ENCODE data around the gene SMARCC1.
A peak's percentile ranks its signal among the peaks of the same experiment; 100 is the strongest.

Gene SMARCC1

DNA sequence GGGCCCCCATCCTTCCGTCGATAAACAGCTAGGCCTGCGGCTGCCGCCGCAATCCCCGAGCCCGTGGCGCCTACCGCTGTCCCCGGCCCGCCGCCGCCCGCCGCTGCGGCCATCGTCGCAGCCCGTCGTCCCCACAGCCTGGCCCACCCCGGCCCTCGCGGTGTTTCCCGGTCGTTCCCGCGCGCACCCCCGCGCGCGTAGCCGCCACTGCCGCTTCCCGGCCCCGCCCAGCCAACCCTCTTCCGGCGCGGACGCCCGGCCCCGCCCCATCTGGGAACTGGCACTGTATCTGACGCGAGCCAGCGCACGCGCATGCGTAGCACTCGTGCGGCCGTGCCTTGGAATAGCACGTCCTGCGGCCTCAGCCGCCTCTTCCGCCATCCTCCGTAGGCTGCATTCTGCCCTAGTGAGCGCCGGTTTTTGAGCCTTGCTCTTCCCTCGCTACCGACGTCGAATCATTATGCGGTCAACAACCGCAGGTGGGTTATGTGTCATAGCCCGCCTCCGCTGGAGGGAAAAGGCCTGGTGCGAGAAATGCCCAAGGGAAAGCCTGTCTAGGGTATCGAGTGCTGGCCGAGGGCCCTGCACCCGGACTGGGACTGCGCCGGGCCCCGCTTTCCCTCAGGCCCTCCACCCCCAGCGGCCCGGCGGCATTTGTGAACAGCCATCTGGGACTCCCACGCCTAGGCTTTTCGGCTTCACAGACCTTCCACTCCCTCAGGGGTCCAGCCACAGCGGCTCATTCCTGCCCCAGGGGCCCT lies at the start of gene SMARCC1:
Gene SMARCC1 (minus strand): TSS at position 209 of the 761 bp plus-strand sequence. CDS start 96 bp downstream, at position 113.
- peak; percentile 97 for DNase-seq

DNA sequence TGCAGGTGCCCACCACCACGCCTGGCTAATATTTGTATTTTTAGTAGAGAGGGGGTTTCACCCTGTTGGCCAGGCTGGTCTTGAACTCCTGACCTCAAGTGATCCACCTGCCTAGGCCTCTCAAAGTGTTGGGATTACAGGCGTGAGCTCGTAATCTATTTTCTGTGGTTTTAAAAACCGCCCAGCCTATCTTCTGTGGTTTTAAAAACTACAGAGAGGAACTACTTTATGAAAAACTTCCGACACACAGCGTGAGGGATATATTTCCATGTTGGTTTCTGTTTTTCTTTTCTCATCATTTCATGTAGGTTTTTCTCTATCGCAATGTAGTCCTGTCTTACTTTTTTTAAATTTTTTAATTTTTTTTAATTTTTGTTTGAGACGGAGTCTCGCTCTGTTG lies 47.8 kb upstream of the SMARCC1 start:
- DNase-seq: peak; percentile 45

DNA sequence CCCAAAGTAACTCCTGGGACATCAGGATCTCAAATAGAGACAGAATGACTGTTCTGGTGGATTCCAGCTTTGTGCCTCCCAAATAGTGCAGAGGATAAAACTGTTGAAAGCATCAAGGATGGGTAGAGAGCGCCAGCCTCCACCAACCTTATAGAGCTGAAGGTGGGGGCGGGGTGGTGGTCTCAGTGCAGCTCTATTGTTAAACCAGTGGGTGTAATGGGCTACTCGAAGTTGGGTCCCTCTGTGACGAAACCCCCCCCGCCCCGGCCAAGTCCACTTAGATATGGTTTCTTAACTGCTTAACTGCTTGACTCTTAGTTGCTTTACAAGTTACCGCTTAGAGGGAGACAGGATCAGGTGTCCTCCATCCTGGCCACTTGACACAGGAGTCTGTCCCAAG lies 43.9 kb upstream of the SMARCC1 start:
- DNase-seq: no peak

DNA sequence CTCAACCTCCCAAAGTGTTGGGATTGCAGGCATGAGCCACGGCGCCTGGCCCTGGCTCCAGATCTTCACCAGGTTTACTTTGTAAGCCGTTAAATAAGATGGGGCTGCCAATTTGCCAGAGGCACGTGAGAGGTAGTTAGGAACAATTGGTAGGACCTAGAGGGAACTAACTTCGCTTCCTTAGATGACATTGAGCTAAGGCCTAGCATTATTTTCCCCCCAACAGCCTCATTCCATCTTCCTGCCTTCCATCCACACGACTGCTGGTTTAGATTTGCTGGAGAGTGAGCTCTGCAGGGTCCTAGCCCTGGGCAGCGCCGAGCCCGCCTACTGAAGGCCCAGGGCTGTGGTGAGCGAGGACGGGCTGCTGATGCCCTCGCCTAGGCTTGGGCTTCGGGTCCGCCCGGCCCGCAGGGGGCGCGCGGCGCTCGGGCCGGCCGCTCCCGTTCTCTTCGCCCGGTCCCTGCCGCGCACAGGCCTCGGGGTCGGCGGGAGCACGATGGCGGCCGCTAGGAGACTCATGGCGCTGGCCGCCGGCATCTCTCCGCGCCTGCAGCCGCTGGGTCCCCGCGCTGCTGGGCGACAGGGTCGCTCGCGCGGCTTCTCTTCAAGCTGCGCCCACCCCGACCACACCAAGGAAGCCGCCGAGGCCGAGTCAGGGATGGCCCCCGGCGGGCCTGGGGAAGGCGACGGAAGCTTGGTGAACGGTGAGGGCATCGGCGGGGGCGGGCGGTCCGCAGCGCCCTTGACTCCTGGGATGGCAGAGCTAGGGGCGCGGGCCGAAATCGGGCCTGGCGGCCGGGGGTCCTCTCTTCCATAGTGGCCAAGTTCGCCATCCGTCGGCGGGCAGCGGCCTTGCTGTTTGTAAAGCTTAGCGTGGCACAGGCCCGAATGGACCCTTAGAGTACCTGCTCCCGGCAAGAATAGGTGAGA lies 43.1 kb upstream of the SMARCC1 start:
- peak; percentile 83 for DNase-seq

DNA sequence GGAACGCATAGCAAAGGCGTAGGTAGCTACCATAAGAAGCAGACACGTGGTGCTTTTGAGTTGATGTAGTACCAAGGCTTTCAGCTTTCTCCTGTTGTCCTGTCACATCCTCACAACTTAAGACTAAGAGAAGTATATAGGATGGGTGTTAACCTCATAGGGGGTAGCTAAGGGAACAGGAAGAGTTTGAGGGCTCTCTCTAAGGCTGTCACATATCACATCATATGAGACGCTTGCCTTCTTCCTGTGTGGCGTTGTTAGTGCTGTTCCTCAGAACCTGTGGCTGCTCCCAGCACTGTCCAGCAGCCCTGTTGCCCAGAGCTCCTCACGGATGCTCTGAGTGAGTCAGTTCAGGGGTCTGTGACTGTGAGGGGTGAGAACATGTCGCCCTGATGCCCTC lies 35.9 kb upstream of the SMARCC1 start:
- no peak for DNase-seq

DNA sequence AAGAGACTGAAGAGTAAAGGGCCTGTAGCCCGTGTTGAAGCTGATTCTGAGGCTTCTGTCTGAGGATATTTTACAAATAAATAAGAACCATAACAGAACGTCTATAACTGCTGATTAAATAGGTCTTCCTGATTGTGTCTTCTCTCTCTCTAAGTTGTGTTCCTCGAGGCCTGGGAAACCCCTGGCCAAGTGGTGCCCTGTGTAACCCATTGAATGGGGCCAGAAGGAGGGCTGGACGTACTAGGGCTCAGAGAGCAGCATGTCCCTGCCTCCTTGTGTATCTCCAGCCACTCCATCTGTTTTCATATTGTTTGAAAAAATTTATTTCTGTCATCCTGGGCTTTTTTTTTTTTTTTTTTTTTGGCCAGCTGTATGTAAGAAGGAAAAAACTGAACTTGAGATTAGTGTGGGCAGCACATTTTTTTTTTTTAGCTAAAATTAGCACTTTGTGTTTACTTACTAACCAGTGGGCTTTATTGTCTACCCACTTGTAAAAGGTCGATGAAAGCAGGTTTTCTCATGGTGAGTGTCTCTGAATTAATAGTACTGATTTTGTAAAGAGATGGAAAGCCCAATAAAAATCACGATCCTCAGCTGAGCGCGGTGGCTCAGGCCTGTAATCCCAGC lies 32.0 kb upstream of the SMARCC1 start:
- DNase-seq: no peak

DNA sequence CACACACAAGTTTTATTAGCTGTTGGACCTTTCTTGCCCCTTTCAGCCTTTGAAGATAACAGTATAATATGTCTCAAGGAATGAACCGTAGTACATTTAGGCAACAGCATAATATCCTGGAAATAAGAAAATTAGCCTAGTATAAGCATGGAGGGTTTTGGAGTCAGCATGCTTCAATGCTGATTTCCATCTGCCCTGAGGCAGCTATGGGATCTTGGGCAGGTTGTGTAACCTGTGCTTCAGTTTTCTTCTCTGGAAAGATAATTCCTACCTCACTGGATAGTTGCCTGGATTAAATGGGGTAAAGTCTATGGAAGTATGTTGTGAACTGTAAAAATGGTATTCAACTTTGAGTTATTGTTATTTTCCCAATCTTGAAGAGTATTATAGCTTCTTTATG lies 22.9 kb upstream of the SMARCC1 start:
- no peak for DNase-seq

DNA sequence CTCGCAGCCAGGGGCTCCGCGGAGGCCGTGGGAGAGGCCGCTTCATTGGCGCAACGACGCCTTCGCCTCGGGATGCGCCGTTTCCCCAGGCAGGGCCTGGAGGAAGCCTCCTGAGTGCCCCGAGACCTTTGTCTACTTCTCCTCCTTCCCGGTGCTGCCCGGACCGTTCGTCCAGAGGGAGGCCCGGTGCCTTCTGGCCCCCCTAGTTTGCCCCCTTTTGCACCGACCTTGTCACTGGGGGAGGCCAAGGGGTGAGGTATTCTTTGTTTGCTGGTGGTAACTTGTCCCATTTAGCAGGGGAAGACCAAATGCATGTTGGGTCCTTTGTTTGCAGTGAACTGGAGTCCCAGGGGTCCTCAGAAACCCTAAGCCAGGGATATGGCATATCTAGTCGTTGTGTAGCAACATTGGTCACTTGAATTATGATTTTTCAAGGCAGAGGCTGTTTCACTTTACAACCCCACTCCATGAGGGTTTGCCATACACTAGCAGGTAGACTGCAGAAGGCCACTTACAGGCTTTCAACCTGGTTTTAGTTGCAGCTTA lies 21.9 kb upstream of the SMARCC1 start:
- peak; percentile 9 for DNase-seq

DNA sequence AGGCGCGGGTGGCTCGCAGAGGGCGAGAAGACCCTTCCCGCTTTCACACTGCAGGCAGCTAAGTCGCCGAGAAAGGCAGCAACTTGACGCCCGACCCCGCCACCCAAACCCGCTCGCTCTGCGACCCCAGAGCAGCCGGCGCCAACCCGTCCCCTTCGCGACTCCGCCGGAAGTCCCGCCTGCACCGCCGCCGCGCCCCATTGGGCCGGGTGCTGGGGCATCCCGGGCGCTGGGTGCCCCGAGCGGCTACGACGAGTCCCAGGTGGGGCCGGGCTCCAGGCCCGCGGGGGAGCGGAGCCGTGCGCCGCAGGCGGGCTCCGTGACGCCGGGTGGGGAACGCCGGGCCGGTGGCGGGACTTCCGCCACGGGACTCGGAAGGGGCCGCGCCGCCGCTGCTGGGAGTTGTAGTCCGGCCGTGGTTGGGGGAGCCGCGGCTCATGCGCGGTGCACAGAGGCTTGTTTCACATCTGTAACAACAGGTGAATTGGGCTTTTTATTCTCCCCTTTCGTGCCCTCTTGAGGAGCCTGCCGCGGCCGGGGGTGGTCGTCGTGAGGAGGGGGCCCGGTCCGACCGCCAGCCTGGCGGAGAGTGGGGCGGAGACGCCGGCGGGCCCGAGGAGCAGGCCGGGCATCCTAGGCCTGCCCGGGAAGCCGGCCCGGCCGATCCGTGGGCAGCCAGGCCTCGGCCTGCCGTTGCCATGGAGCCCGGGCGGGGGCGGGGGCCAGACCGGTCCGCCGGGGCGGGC lies 21.2 kb upstream of the SMARCC1 start, which contains the start of gene DHX30:
Gene DHX30 (plus strand): TSS at position 405 of the 746 bp plus-strand sequence. CDS start 7,546 bp downstream, outside the sequence.
- peak; percentile 85 for DNase-seq

DNA sequence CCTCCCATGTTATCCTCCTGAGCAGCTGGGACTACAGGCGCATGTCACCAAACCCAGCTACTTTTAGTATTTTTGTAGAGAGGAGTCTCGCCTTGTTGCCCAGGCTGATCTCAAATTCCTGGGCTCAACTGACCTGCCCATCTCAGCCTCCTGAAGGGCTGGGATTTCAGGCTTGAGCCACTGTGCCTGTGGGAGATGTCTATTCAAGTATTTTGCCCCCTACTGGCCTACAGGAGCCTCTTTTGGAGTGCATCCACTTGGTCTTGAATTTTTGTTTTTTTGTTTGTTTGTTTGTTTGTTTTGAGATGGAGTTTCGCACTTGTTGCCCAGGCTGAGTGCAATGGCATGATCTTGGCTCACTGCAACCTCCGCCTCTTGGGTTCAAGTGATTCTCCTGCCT lies 18.0 kb upstream of the SMARCC1 start:
- peak; percentile 16 for DNase-seq

DNA sequence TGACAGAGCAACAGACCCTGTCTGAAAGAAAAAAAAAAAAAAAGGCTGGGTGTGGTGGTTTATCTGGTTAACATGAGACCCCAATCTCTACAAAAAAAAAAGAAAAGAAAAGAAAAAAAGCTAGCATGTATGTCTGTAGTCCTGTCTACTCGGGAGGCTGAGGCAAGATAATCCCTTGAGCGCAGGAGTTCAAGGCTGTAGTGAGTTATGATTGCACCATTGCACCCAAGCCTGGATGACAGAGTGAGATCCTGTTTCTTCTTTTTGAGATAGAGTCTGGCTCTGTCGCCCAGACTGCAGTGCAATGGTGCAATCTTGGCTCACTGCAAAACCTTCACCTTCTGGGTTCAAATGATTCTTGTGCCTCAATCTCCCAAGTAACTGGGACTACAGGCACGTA lies 12.9 kb upstream of the SMARCC1 start:
- DNase-seq: peak; percentile 69

DNA sequence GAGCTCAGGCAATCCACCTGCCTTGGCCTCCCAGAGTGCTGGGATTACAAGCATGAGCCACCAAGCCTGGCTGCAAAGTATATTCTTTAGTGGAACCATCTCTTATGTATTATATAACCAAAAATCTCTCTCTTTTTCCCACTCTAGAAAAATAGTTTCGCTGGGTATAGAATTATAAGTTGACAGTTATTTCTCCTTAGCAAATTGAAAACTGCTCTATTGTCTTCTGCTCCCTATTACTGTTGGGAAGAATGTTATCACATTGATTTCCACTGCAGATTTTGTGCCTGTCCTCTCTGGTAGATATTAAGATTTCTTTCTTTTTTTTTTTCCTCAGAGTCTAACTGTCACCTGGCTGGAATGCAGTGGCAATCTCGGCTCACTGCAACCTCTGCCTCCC lies 11.0 kb upstream of the SMARCC1 start:
- DNase-seq: no peak

DNA sequence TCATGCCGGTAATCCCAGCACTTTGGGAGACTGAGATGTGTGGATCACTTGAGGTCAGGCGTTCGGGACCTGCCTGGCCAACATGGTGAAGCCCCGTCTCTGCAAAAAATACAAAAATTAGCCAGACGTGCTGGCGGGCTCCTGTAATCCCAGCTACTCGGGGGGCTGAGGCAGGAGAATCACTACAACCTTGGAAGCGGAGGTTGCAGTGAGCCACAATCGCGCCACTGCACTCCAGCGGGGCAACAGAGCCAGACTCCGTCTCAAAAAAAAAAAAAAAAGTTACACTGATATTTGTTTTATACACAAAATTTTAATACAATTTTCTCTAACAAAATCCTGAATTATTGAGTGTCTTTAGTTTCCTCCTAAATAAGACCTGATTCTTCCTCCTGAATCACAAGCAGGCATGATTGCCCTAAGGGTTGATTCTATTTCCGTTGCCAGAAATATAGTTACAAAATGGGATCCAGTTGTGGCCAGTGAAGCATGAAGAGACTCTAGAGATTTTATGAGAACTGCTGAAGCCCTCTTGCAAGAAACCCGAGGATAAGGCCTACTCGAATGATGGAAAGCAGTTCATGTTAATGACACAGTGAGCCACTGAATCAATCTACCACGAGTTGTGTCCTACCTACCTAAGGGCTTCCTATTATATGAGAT lies 9.6 kb upstream of the SMARCC1 start:
- no peak for DNase-seq

DNA sequence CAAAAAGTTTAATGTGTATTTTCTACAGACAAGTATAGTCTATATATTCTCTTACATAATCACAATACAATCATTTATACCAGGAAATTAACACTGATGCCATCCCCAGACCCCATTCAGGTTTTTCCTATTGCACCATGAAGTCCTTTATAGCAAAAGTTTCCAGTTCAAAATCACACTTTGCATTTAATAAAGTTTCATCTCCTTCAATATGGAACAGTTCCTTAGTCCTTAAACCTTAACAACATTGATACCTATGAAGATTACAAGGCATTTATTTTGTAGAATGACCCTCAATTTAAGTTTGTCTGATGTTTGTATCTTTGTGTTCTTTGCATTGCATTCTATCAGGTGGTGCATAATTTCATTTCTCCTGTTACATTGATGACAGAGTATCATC lies 2.0 kb upstream of the SMARCC1 start:
- DNase-seq: no peak

DNA sequence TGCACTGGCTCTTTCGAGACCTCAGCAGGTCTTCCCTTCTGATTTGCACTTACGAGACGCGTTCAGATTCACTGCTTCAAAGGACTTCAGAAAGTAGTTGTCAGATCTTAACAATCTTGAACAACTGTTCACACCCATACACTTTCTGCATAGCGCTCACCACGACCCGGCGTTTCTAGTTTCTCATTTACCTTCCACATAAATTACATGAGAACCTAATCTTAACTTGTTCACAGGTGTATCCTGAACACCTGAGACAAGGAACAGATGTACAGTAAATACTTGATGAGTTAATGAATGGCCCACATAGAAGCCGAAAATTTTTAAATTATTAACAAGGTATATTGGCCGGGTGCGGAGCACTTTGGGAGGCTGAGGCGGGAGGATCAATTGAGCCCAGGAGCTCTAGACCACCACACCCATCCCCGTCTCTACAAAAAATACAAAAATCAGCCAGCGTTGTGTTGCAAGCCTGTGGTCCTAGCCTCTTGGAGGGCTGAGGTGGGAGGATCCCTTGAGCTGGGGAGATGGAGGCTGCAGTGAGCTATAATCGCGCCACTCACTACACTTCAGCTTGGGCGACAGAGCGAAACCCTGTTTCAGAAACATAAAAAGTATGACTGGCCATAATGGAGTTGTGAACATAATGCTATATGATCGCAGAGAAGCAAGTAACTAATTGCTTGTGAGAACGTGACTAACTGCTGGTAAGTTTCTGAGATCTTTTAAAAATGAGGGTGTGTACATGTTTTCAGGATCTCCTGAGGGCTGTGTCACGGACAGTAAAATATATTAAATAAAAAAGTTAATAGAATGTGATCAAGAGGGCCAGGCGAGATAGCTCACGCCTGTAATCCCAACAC lies 984 bp upstream of the SMARCC1 start:
- DNase-seq: peak; percentile 55

DNA sequence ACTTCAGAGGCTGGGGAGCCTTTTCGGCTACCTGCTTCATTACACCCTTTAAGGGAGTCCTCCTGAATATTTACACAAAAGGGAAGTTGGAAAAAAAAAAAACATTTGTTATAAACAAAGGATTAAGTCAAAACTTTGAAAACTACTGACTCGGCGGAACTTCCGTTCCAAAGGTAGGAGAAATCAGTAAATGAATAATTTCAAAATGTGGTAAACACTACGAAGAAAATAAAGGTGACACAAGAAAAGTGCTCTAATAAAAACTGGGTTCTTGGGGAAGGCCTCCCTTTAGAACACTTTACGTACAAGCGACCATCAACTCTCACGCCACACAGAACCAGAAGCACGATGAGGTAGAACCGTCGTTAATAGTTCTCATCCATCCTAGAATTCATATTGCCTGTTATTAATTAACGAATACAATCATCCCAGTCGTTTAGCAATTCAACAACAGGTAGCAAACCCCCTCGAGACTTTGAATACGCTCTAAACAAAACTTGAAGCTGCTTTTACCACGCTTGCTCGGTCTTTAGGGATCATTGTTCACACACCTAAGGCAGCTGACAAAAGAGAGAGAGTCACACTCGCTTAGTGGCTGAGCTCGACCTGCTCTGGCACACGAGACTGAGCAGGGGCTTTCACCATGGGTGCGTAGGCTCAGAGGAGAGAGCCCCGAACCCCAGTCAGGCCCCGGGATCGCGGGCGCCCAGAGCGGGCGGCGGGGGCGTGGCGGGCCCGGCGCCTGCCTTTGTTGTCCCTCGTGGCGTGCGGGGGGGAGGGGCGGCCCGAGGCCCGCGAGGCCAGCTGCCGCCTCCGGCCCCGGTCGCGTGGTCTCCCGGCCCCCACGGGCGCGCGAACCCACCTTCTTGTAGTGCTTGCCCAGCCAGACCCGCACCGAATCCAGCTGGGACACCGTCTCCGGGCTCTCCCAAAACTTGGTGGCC lies 680 bp downstream of the SMARCC1 start:
- DNase-seq: peak; percentile 61

DNA sequence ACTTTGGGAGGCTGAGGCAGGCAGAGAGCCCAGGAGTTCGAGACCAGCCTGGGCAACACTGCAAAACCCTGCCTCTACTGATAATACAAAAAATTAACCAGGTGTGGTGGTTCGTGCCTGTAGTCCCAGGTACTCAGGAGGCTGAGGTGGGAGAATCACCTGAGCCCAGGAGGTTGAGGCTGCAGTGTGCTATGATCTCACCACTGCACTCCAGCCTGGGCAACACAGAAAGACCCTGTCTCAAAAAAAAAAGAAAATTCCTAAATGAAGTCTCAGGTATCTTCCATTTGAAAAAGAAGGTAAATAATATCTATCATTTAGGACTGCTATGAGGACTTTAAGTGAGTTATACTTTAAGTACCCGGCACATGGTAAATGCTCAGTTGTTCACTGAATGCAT lies 2.9 kb downstream of the SMARCC1 start:
- DNase-seq: no peak

DNA sequence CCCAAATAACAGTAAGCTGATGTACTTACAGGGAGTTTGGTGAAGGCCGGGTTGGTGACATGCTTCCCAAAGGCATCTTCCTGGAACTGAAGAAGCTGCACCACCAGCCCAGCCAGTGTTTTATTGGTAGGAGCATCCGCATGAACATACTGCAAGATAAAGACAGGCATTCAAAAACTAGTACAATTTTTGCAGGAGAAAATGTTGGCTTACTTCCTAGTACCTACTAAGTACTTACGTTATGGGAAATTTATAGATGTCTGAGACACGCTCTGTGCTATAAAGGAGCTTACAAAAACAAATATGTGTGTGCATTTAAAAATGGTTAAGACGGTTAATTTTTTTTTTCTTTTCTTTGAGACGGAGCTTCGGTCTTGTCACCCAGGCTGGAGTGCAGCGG lies 8.9 kb downstream of the SMARCC1 start:
- DNase-seq: no peak

DNA sequence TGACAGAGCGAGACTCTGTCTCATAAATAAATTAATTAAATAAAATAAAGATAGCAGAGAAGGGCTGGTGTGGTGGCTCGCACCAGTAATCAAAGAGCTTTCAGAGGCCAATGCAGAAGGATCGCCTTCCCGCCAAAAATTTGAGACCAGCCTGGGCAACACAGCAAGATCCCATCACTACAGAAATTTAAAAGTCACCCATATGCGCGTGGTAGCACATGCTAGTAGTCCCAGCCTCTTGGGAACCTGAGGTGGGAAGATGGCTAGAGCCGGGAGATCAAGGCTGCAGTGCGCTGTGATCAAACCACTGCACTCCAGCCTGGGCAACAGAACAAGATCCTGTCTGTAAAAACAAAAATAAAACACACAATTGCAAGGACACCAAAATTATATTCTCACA lies 9.6 kb downstream of the SMARCC1 start:
- DNase-seq: no peak

DNA sequence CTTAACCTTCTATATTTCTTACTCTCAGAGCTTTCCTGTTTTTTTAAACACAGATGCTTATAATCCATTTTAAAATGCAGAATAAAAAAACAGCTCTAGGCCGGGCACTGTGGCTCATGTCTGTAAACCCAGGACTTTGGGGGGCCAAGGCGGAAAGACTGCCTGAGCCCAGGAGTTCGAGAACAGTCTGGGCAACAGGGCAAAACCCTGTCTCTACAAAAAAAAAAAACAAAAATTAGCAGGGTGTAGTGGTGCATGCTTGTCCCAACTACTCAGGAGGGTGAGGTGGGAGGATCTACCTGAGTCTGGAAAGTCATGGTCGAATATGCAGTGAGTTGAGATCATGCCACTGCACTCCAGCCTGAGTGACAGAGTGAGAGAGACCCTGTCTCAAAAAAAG lies 15.5 kb downstream of the SMARCC1 start:
- no peak for DNase-seq
